Neural cell (in vitro differentiated cells): Measurements from ENCODE around the gene GRB14.

Experiments used
- EP300 ChIP-seq: fragments of 450-650 bp; conservative IDR thresholded peaks from 2 replicates; pipeline ENCODE4 v1.6.1; 2014; ENCODE audit warnings: antibody characterized with exemption, mild to moderate bottlenecking, moderate library complexity; ENCODE audit not compliant: poor library complexity, severe bottlenecking
- EZH2 ChIP-seq: fragments of 200-600, 300-800 bp; shearing (Covaris generic), sonication (generic); IDR thresholded peaks from 2 replicates; pipeline ENCODE4 v1.6.1; 2014; ENCODE audit warnings: antibody characterized with exemption, low read length, borderline replicate concordance, mild to moderate bottlenecking; ENCODE audit not compliant: insufficient read depth, poor library complexity, severe bottlenecking
- MXI1 ChIP-seq: fragments of 450-650 bp; conservative IDR thresholded peaks from 2 replicates; pipeline ENCODE4 v1.6.1; 2014; ENCODE audit warnings: antibody characterized with exemption, mild to moderate bottlenecking; ENCODE audit not compliant: poor library complexity, severe bottlenecking
- POLR2AphosphoS5 ChIP-seq: IDR thresholded peaks from 2 replicates; pipeline ENCODE4 v1.6.1; 2012
- RAD21 ChIP-seq: fragments of 450-650 bp; conservative IDR thresholded peaks from 2 replicates; pipeline ENCODE4 v1.6.1; 2014; ENCODE audit warnings: antibody characterized with exemption, mild to moderate bottlenecking, moderate library complexity
- SMC3 ChIP-seq: fragments of 450-650 bp; conservative IDR thresholded peaks from 2 replicates; pipeline ENCODE4 v1.6.1; 2014; ENCODE audit warnings: antibody characterized with exemption, mild to moderate bottlenecking, moderate library complexity; ENCODE audit not compliant: poor library complexity
- TAF1 ChIP-seq: IDR thresholded peaks from 2 replicates; pipeline ENCODE4 v1.6.1; 2012; ENCODE audit warnings: low read depth
- TF ChIP-seq, protein P1 (sequence below): IDR thresholded peaks from 2 replicates; pipeline ENCODE4 v1.6.1; 2012; ENCODE audit warnings: borderline replicate concordance
- TF ChIP-seq, protein P2 (sequence below): fragments of 450-650 bp; IDR thresholded peaks from 2 replicates; pipeline ENCODE4 v1.5.1; 2014; ENCODE audit warnings: antibody characterized with exemption, mild to moderate bottlenecking, moderate library complexity; ENCODE audit not compliant: poor library complexity, severe bottlenecking

DNA sequence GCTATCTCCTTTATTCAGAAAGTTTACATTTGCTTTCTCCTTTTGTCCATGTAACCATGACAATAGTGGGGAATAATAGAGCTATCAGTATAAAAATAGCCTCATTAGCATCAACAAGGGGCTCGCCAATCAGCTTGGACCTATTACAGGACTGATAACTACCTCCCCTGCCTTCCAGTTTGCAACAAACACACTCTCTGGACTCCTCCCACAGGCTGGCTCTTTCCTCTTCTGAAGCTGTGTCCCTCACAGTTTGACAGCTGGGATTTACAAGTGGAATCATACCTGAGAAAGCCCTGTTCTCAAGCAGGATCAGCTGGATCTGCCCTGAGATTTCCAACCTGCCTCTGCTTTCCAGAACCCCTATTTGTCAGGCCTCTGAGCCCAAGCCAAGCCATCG, 162.5 kb downstream of the GRB14 start:
- TF ChIP-seq EZH2 (no peak), EP300 (no peak), RAD21 (no peak), POLR2AphosphoS5 (no peak), TAF1 (no peak), MXI1 (no peak), SMC3 (no peak)
- TF ChIP-seq, protein P1, sequence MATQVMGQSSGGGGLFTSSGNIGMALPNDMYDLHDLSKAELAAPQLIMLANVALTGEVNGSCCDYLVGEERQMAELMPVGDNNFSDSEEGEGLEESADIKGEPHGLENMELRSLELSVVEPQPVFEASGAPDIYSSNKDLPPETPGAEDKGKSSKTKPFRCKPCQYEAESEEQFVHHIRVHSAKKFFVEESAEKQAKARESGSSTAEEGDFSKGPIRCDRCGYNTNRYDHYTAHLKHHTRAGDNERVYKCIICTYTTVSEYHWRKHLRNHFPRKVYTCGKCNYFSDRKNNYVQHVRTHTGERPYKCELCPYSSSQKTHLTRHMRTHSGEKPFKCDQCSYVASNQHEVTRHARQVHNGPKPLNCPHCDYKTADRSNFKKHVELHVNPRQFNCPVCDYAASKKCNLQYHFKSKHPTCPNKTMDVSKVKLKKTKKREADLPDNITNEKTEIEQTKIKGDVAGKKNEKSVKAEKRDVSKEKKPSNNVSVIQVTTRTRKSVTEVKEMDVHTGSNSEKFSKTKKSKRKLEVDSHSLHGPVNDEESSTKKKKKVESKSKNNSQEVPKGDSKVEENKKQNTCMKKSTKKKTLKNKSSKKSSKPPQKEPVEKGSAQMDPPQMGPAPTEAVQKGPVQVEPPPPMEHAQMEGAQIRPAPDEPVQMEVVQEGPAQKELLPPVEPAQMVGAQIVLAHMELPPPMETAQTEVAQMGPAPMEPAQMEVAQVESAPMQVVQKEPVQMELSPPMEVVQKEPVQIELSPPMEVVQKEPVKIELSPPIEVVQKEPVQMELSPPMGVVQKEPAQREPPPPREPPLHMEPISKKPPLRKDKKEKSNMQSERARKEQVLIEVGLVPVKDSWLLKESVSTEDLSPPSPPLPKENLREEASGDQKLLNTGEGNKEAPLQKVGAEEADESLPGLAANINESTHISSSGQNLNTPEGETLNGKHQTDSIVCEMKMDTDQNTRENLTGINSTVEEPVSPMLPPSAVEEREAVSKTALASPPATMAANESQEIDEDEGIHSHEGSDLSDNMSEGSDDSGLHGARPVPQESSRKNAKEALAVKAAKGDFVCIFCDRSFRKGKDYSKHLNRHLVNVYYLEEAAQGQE = no peak
- TF ChIP-seq, protein P2, sequence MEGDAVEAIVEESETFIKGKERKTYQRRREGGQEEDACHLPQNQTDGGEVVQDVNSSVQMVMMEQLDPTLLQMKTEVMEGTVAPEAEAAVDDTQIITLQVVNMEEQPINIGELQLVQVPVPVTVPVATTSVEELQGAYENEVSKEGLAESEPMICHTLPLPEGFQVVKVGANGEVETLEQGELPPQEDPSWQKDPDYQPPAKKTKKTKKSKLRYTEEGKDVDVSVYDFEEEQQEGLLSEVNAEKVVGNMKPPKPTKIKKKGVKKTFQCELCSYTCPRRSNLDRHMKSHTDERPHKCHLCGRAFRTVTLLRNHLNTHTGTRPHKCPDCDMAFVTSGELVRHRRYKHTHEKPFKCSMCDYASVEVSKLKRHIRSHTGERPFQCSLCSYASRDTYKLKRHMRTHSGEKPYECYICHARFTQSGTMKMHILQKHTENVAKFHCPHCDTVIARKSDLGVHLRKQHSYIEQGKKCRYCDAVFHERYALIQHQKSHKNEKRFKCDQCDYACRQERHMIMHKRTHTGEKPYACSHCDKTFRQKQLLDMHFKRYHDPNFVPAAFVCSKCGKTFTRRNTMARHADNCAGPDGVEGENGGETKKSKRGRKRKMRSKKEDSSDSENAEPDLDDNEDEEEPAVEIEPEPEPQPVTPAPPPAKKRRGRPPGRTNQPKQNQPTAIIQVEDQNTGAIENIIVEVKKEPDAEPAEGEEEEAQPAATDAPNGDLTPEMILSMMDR = no peak
